Hematopoietic multipotent progenitor cell treated with erythropoietin and hydrocortisone succinate and interleukin-3 and kit ligand, for 17 days (in vitro differentiated cells): ENCODE measurements around the gene MAP2.
"Not testable (repeated sequence)": the region's sequence is repeated elsewhere in the genome, so short reads cannot be mapped to it uniquely, and the experiment has no call there.

Experiments used
- DNase-seq: peaks from one replicate; pipeline ENCODE4 v3.0.0-alpha.2; 2015; ENCODE audit warnings: low spot score

The MAP2 gene

GRCh38 chr2:209473930-209474419, 50.1 kb downstream of the MAP2 start:
- no peak for DNase-seq

GRCh38 chr2:209474960-209475359, 51.1 kb downstream of the MAP2 start:
- no peak for DNase-seq

GRCh38 chr2:209476367-209477208, 52.7 kb downstream of the MAP2 start:
- DNase-seq, result no peak

GRCh38 chr2:209492296-209492695, 68.4 kb downstream of the MAP2 start:
- DNase-seq, result not testable (repeated sequence)

- not testable (repeated sequence) for DNase-seq
These were observed 71.3 kb downstream of the MAP2 start for GRCh38 chr2:209495068-209495620.

GRCh38 chr2:209495855-209496585, 72.2 kb downstream of the MAP2 start:
- DNase-seq, result no peak

GRCh38 chr2:209496586-209496982, 72.7 kb downstream of the MAP2 start:
- DNase-seq, result no peak

- DNase-seq, result no peak
These were observed 74.8 kb downstream of the MAP2 start for GRCh38 chr2:209498614-209499013.

GRCh38 chr2:209499069-209499468, 75.2 kb downstream of the MAP2 start:
- no peak for DNase-seq

GRCh38 chr2:209501579-209501978, 77.7 kb downstream of the MAP2 start:
- DNase-seq, result no peak

GRCh38 chr2:209505410-209505809, 81.6 kb downstream of the MAP2 start:
- DNase-seq, result no peak

- no peak for DNase-seq
These were observed 84.4 kb downstream of the MAP2 start for GRCh38 chr2:209508255-209508654.

GRCh38 chr2:209511637-209512036, 87.8 kb downstream of the MAP2 start:
- DNase-seq, result no peak

GRCh38 chr2:209512971-209513370, 89.1 kb downstream of the MAP2 start:
- no peak for DNase-seq

GRCh38 chr2:209517436-209517835, 93.6 kb downstream of the MAP2 start:
- DNase-seq, result no peak

GRCh38 chr2:209519271-209519670, 95.4 kb downstream of the MAP2 start:
- DNase-seq, result no peak

GRCh38 chr2:209519906-209520305, 96.1 kb downstream of the MAP2 start:
- no peak for DNase-seq

- DNase-seq, result no peak
These were observed 99.3 kb downstream of the MAP2 start for GRCh38 chr2:209523041-209523740.

- no peak for DNase-seq
These were observed 100.0 kb downstream of the MAP2 start for GRCh38 chr2:209523867-209524266.

GRCh38 chr2:209525331-209525730, 101.5 kb downstream of the MAP2 start:
- DNase-seq, result no peak

- no peak for DNase-seq
These were observed 102.0 kb downstream of the MAP2 start for GRCh38 chr2:209525834-209526281.

- no peak for DNase-seq
These were observed 102.7 kb downstream of the MAP2 start for GRCh38 chr2:209526561-209526960.
